Measurements from ENCODE around the gene GLUL.

- TF ChIP-seq CTCF (IDR thresholded peaks at IDR 0.05) (no peak), POLR2AphosphoS5 (IDR thresholded peaks at IDR 0.05) (no peak)
Measured at GRCh38 chr1:182380199-182380598, 11.4 kb downstream of the GLUL start.

All from breast epithelium (tissue), 3 donors.